RPMI7951 (cell line): ENCODE results near the gene LRCH1. TPM values are rescaled to one million over a fixed set of nuclear protein-coding genes. Genes with fewer than 3 reads are reported as not detected.
A peak's percentile ranks its signal among the peaks of the same experiment; 100 is the strongest.

ENCODE experiments used
- DNase-seq: peaks from one replicate; pipeline ENCODE4 v3.0.0-alpha.2; 2012; ENCODE audit warnings: low read depth
- total RNA-seq: library from RNA; depleted of rRNA; stranded (reverse); fragments of >200 nt; shearing (Covaris generic); gene quantifications from 2 replicates; pipeline ENCODE4 v1.2.3, GENCODE V29; 2014

The LRCH1 gene
- total RNA-seq, 1 experiment from 2014 or later, result 5.8 TPM

DNA sequence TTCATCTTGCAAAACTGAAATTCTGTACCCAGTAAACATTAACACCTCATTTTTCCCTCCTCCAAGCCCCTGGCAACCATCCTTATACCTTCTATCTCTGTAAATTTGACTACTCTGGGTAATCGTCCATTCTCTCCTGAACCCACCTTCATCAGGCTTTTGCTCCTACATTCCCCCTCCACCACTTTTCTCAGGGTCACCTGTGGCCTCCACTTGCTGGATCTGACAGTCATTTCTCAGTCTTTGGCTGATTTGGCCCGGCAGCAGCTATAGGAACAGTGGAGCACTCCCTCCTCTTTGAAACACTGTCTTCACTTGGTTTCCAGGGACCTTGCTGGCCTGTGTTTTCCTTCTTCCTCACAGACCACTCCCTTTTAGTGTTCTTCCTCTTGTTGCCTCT, 83.5 kb downstream of the LRCH1 start:
- DNase-seq, result no peak

DNA sequence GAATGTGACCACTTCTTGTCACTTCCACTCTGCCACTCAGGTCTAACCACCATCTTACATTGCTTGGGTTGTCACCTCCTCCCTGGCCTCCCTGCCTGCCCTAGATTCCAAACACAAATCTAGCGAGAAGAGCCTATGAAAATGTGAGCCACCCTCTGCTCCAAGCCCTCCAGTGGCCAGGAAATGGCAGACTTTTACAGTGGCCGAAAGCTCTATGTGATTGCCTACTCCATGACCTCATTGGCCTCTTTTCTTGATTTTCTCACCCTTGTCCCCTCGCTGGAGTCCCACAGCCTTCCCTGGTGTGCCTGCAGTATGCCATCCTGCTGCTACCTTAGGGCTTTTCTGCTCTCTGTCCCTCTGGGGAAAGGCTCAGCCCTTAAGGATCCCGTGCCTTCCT, 84.2 kb downstream of the LRCH1 start:
- no peak for DNase-seq

DNA sequence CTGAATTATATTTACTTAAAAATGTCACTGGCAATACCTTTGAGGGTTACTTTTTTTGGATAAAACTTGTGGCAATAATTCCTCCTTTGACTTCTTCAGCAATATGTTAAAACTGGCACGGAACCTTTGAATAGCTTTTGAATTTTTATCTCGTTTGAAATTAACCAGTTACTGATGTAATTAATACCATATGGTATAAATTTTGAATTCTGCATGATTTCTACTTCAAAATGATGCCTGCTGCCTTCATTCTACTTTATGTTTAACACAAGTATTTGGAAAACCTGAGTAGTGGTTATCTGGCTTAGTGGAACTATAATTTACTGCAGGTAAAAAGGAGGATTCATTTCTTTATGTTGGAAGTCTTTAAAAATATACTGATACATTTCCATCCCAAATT, 85.3 kb downstream of the LRCH1 start:
- no peak for DNase-seq

DNA sequence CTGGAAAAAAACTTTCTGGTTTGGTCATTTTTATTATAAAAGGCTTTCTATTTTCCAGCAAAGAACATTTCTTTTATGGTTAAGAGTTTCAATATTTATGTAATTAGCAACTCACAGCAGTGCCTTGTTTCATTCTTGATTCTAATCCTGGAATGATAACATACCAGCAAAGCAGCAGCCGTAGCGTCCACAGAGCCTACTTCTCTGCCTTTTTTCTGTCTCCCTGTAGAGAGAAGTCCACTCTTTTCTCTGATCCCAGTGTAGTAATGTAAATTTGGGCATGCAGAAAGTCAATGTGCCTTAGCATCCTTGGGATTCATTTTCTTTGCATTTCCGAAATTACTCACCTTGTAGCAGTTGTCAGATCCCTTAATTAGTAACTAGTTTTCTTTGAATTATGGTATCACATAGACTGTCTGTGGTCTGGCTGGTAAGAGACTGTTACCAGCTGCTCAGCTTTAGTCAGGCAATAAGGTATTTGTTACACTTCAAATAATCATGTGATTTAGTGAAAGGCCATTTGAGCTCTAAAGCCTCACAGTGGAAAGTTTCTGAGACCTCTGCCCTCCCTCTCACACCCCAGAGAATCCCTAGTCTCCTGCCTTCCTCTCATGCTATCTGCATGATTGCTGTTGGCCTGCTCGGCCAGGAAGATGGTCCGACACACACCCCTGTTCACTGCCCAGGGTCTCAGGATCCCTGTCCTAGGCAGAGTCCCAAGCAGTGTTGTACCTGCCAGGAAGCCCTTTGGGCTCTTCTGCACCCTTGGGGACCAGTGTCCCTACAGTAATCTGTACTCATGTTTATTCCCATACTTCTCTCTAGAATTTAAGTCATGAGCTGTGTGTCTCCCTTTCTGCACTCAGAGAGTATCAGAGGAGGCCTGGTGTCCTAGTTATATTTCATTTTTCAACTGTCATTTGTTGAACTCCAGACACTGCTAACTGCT, 86.3 kb downstream of the LRCH1 start:
- DNase-seq, result no peak

DNA sequence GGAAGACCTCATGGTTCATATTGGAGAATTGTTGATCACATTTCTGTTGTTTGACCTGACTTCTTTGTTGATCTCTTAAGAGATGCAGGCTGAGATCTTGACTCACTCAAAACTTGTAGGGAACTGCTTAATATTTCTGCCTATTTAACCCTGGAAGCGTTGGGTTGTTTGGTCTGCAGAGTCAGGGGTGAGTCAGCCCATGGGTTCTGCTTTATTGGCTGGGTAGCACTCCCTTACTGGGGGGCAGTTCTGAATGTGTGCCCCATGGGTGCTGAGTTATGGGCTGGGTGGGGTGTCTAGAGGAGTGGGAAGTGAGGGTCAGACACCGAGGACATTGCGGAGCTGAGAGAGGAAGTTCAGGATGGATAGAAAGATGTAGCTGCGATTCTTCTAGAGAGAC, 87.9 kb downstream of the LRCH1 start:
- DNase-seq, result no peak

DNA sequence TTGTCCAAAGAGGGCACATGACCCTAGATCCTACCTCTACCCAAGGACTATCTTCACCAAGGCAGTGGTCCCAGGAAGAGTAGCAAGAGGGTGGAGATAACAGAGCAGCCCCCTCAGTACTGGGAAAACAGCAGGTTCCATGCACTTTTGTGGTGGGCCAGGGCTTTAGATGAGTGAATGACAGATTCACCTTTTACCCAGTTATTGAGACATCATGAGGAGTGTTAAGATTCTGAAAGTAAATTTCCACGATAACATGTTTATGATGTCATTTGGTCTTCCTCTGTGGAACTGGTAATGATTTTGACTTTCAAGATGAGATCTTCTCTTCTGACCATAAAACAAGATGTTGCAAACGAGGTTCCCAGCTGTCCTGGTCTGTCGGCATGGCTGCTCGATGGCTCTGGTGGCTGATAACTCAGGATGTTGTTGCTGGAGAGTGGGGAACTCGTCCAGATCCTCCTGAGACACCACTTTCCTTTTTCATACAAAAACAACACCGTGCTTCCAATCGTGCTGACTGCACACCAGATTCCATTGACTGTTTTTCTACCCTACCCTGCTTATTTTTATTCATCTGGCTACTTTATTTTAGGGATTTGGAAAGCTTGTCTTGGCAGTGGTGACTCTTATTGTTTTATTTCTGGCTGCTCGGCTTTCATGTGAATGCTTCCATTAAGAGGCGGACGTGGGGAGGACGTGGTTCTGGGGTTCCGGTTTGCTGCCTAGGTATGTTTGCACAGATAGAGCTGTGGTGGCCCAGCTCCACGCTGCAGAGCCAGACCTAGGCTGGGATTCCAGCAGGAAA, 88.5 kb downstream of the LRCH1 start:
- no peak for DNase-seq

DNA sequence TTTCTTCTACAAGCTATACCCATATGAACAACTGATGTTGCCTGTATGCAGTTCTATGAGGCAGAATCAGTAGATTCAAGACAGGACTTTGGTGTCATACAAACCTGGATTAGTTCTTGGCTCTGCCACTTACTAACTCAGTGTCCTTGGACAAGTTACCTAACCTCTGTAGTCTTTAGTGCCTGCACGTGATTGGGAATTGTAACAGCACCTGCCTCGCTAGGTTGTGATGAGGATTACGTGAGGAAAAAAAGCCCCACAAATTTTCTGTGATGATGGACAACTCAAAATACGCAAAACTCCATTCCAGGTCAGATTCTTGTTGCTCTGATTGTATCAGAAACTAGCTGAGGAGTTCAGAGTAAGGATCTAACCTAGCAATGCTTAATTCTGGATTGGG, 89.3 kb downstream of the LRCH1 start:
- DNase-seq, result no peak

DNA sequence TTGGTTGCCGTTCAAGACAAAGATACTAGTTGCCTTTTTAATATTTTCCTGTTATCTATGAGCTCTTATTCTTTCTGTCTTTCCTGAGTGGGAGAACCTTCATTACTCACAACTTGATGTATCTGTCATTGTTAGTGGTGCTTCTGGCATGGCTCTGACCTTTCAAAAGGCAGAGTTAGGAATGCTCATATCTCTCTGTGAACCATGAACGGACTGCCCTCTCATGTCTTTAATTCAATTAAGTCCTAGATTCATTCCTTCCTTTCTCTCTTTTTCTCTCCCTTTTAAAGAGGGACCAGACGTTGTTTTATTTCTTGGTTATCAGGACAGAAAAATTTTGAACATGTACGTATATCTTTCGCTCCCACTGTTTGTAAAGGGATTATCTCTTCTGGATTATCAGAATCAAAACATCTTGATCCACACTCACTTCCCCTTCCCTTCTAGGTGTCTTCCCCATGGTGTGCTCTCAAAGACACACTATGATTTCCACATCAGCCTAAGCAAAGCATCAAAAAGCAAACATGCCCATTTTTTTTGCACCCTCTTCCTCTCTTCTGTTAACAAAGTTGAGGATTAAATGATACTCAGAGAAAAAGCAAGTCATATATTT, 90.3 kb downstream of the LRCH1 start:
- no peak for DNase-seq

DNA sequence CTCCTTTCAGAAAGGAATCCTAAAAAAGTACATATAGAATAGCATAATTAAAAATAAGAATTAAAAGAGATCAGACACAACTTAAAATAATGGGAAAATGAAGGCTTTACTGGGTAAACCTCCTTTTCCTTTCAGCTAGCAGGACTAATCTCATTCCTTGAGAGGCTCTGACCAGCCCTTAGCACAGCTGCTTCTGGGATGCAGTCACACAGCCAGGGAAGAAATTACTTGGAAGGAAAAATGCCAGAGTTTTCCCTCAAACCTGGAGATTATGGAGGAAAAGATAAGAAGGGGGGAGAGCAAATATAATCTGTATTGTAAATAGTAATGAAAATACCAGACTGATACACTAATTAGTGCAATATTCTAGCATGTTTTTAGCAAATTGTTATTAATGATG, 91.8 kb downstream of the LRCH1 start:
- DNase-seq, result no peak

DNA sequence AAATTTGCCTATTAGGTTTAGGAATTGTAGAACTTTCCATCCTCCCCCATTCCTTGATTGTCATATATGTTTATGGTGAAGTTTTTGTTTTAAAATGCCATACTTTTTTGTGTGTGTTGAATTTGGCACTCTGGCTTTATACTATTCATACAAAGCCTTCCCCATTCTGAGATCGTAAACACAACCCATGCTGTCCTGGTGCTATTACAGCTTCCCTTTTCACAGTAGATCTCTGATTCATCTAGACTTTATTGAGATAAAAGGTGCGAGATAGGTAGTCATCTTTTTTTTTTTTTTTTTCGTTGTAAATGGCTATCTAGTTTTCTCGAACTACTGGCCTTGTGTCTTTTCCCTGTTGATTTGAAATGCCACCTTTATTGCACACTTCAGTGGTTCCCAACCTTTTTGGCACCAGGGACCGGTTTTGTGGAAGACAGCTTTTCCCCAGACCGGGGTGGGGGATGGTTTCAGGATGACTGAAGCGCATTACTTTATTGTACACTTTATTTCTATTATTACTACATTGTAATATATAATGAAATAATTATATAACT, 94.6 kb downstream of the LRCH1 start:
- no peak for DNase-seq

DNA sequence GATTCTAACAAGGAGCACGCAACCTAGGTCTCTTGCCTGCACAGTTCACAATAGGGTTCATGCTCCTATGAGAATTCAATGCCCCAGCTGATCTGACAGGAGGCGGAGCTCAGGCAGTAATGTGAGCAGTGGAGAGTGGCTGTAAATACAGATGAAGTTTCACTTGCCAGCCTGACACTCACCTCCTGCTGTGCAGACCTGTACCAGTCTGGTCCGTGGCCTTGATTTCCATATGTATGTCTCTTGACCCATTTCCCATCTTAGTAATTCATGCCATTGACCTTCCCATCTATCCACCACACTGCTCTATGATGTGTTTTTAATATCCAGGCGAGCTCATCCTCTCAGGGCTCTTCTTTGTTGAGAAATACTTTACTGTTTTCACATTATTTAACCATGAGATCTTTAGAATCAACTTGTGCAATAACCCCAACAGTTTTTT, 95.2 kb downstream of the LRCH1 start:
- no peak for DNase-seq

DNA sequence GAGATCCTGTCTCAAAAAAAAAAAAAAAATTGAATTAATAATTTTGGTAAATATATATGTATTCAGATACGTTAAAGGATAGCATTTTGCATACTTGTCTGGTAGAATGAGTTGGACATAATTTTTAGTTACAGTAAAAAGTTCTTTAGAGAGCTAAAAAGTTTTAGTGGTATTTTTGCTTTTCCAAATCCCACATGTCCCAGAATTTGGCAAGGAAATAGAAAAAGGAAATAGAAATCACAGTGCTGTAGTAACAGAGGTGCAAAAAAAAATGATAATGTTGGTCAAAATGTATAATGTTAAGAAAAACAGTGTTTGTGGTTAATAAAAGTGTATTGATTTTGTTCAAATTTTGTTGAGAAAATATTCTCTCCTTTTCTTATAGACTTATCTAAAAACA, 96.8 kb downstream of the LRCH1 start:
- no peak for DNase-seq

DNA sequence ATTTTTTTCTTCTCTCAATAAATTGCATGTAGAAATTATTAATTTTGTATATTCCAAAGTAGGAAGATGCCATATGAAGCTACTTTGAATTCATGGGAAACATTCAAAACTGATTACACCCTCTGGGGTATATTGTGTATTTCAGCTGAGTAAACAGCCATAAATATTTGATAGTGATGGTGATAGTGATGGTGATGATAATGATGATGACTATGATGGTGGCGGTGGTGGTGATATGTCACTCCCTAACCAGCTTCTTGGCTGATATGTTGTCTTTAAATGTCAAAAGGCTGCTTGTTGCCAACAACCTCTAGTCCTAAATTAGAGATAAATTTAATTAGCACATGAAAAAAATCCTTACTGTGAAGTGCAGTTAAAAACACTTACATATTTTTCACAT, 102.0 kb downstream of the LRCH1 start:
- DNase-seq, result no peak

DNA sequence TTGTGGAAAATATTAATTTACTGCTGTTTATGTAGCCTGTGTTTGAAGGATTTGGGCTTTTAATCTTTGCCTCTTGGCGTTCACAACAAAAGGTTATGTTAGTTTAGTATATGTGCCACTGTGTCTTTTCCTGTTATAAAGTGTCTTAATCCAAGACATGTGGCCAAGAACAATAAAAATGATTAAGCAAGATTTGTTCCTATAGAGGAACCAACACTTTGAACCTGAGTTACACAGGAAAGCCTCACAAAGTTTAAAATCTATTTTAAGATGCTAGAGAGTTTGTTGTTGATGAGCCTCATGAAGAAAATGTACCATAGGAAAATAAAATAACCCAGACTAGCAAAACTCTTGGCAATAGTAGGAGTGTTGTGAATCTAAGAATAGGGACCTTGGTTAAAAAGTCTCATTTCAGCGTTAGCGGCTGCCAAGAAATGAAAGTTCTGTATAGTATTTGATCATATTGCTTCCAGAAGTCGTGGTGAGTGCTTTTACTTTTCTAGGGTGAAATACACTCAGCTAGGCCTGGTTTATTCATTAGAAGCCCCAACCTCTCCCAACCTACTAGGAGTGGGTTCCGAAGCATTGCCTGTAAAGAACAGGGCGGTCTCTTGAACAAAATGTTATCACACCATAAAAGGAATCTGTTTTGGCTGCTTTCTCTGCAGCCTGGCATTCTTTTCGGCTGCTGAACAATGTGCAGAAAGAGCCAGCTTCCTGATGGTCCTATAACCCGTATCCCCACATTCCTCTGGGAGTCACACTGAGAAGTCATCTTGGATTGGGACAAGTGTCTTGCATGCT, 102.6 kb downstream of the LRCH1 start:
- DNase-seq, result peak; percentile 19

DNA sequence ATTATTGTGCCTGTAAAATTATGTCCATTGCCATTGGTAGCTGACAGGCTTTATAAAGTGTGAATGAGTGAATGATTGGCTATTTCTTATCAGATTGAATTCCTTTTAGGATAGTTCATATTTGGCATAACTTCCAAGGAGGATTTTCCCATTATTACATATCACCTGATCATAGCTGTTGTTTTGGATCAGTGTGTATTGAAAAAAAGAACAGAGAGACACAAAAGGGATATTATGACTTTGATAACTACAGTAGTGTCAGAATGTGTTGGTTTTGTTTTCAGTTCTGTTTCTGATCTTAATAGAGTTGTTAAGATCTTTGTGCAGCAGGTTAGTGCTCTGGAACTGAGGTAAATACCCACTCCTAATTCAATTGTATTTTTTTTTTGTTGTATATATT, 103.8 kb downstream of the LRCH1 start:
- DNase-seq, result no peak

DNA sequence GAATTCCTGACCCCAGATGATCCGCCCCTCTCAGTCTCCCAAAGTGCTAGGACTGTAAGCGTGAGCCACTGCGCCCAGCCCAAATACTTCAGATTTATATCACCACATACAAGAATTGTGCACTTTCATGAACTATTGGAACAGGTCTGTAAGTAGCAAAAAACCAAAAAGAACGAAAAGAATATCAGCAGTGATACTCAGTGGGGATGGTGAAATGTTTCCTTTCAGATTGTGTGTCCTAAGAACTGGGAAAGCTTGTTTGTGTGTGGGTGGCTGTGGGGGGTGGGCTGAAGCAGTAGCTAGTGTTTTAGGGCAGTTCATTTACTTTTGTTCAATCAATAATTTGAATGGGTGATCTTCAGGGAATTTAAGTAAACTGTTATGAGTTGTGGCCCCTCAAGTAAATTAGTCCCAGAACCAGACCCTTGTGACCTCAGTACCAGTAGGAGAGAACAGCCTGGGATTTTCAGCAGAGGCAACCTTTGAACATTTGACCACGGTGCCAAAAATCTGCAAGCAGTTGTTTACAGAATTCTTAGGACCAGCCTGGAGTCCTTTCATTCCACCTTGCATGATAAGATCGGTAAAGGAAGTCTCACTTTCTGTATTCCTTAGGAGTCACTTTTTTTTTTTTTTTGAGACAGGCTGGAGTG, 106.6 kb downstream of the LRCH1 start:
- no peak for DNase-seq

DNA sequence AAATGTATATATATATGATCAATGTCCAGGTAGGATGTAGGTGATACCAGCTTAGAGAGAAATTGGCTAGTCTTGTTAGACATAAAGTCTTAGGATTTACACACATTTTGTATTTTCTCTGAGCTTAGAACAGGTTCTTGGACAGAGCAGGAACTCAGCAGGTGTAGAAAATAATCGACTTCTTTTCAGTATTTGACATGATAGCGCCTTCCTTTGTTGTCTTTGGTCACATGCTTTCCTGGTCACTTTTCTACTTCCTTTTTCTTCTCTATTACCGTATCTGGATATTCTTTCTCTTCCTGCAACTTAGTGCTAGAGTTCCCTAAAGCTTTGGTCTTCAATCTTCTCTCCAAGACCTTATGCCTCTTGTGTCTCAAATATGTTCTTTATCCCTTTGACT, 107.4 kb downstream of the LRCH1 start:
- DNase-seq, result no peak

DNA sequence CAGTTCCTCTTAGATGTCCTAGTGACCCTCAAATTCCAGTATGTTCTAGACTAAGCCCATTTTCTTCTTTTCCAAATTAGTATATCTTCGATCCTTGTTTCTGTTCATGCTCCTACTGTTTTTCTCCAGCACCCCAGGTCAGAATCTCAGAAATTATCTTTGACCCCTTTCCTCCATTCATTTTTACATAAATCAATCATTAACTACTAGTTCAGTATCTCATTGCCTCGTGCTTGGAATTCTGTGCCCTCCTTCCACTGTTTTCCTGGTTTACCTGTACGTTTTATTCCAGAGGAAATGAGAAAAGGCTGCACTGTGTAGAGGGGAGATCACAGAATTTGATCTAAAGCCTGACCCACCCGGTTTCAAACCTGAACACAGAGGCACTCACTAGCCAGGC, 107.9 kb downstream of the LRCH1 start:
- no peak for DNase-seq

DNA sequence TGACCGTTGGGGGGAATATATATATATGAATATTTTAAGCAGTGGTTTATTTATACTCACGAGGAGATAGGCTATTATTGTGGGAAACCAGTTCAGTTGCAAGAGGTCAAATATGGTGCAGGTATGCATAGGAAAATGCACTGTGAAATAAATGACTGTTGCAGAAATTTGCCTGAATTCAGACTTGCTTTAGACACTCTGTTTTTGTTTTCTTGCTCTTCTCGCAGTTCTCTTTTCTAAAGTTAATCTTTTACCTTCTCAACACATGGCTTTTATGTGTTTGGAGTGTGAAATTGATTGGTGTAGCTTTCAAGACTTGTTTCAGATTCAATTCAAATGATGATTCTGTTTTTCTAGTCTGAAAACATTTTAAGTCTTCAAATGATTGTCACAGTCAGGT, 109.7 kb downstream of the LRCH1 start:
- DNase-seq, result no peak

DNA sequence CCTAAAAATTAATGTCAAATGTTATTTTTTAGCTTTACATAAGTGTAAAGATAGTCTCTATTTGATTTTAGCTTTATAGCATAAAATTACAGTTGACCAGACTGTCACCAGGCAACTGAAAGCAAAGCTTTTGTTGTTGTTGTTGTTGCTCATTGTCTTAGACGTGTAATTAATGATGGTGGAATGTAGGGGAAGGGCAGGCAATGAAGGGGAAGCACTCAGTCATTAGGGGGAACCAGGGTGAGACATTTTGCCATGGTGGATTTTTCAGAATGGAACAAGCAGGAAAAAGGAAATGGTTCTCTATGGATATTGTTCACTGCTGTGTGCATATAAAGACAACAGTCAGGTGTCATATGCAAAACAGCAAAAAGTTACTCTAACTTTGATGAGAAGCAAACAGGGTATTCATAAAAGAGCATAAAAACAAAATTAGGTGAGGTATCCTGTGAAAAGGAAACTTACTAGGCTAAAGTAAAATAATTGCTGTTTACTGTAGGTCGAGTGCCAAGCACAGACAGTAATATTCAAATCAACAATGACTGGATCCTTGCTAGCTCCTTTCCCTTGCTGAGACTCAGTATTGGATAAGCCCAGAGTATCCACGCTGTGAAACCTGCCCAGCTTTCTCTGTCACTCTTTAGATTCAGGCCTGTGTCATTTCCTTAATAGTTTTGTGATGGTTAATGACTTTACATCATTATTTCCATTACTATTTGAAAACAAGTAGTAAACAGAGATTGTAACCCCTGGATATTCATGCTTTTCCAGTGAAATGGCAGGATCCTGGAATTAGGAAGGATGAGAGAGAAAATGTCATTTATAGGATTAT, 110.5 kb downstream of the LRCH1 start:
- no peak for DNase-seq
